SH-SY5Y (cell line): ENCODE data around the gene SNTG2.

ENCODE experiments used
- GATA2 ChIP-seq: IDR thresholded peaks from 2 replicates; pipeline ENCODE4 v1.6.1; 2011; ENCODE audit warnings: mild to moderate bottlenecking, low read depth, low read length
- GATA3 ChIP-seq: IDR thresholded peaks from 2 replicates; pipeline ENCODE4 v1.6.1; 2011; ENCODE audit warnings: low read depth, mild to moderate bottlenecking, low read length, moderate library complexity

DNA sequence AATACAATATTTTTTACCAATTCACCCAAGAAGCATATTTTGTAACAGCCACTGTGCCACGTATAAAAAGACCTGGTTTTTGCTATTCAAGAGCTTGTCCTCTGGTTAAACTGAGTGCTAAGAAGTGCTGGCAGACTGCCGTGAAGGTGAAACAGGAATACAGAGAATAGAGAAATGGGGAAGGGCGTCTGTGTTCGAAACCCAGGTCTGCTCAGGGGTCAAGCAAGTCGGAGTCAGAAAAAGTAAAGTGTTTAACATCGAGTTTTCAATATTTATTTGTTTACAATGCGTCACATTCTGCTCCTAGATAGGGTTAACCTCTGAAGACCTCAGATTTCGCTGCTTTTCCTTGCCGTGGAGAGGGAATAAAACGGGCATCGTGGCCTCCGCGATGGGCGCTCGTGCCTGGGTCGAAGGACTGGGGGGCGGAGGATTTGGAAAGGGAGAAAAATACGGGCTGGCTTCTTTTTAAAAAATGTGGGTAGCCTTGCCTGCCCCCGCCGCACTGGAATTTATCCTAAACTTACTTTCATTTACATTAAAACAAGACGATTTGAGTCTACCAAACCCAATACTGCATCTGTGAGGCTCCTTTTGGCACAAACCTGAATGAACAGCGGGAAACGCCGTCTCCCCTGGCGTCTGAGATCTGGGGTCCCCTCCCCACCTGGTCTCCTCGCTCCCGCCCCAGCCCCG, 1.1 kb upstream of the SNTG2 start:
- TF ChIP-seq GATA3 = no peak
- no peak for TF ChIP-seq GATA2
